GM12878 (cell line): ENCODE measurements around the gene HTR4. TPM values are rescaled to one million over a fixed set of nuclear protein-coding genes. Genes with fewer than 3 reads are reported as not detected.

Source experiments
- ASH2L ChIP-seq: fragments of 300-600, 200-600 bp; sonication (generic); IDR thresholded peaks from 2 replicates; pipeline ENCODE4 v1.6.1; 2017; ENCODE audit warnings: low read depth, mild to moderate bottlenecking, borderline replicate concordance
- DPF2 ChIP-seq: fragments of 450-650 bp; IDR thresholded peaks from 2 replicates; pipeline ENCODE4 v1.6.1; 2017; ENCODE audit warnings: mild to moderate bottlenecking
- ESRRA ChIP-seq: IDR thresholded peaks from 2 replicates; pipeline ENCODE4 v1.6.1; 2012; ENCODE audit warnings: mild to moderate bottlenecking, low read length, improper control_type of control experiment
- NFXL1 ChIP-seq: fragments of 450-650 bp; IDR thresholded peaks from 2 replicates; pipeline ENCODE4 v1.6.1; 2017; ENCODE audit warnings: antibody characterized with exemption, mild to moderate bottlenecking, borderline replicate concordance
- NR2C1 ChIP-seq: fragments of 450-650 bp; IDR thresholded peaks from 2 replicates; pipeline ENCODE4 v1.6.1; 2017; ENCODE audit warnings: antibody characterized with exemption, mild to moderate bottlenecking, moderate library complexity
- RCOR1 ChIP-seq: conservative IDR thresholded peaks from 2 replicates; pipeline ENCODE4 v1.6.1; 2012; ENCODE audit warnings: low read depth, low read length, improper control_type of control experiment
- RFX5 ChIP-seq: IDR thresholded peaks from 2 replicates; pipeline ENCODE4 v1.6.1; 2011; ENCODE audit warnings: low read depth, low read length, improper control_type of control experiment
- STAT1 ChIP-seq: fragments of 450-650 bp; conservative IDR thresholded peaks from 2 replicates; pipeline ENCODE4 v1.6.1; 2014; ENCODE audit warnings: antibody characterized with exemption, mild to moderate bottlenecking
- ZNF592 ChIP-seq: fragments of 450-650 bp; IDR thresholded peaks from 2 replicates; pipeline ENCODE4 v1.6.1; 2017; ENCODE audit warnings: mild to moderate bottlenecking, moderate library complexity
- polyA plus RNA-seq, 11 experiments: library from polyadenylated mRNA; depleted of rRNA in 4 of 11; unstranded in 6 of 11; stranded (reverse) in 5 of 11; fragments of >200 nt; fragmentation: Nextera tagmentation in 4 of 11; fragmentation: Illumina TruSeq in 1 of 11; extraction: Ambion mirVana in 4 of 11; extraction: Trizol in 1 of 11; gene quantifications; 1 replicate in 1 of 11; 2 replicates in 10 of 11; pipeline versions ENCODE4 v1.2.1 to v1.2.3, GENCODE V29; 2011 to 2016; ENCODE audit warnings: inconsistent platforms in 2 of 11, missing spikeins in 2 of 11, low read depth in 1 of 11
- total RNA-seq, 4 experiments: library from RNA; depleted of rRNA in 3 of 4; stranded (reverse); fragments of >200 nt in 3 of 4; fragmentation: Illumina TruSeq in 1 of 4; extraction: Trizol in 1 of 4; gene quantifications; 2 replicates each; pipeline versions ENCODE4 v1.2.1 to v1.2.3, GENCODE V29; 2013 to 2021

The HTR4 gene
- total and polyA plus RNA-seq, 10 of the 15 experiments (the other 5 are each of a cell fraction or from before 2014, with no cell fraction given), result not detected

GRCh38 chr5:148633067-148633377 lies 21.3 kb downstream of the HTR4 start (continued):
- TF ChIP-seq ZNF592, result no peak
- TF ChIP-seq DPF2, result no peak
- no peak for TF ChIP-seq RCOR1
- no peak for TF ChIP-seq STAT1
- no peak for TF ChIP-seq NFXL1
- no peak for TF ChIP-seq RFX5
- TF ChIP-seq ASH2L, result no peak
- no peak for TF ChIP-seq ESRRA
- TF ChIP-seq NR2C1, result no peak
- TF ChIP-seq, all 136 proteins: peak for 0
